ENCODE results near the gene CBX4.
A peak's percentile ranks its signal among the peaks of the same experiment; 100 is the strongest.

CBX4 gene

DNA sequence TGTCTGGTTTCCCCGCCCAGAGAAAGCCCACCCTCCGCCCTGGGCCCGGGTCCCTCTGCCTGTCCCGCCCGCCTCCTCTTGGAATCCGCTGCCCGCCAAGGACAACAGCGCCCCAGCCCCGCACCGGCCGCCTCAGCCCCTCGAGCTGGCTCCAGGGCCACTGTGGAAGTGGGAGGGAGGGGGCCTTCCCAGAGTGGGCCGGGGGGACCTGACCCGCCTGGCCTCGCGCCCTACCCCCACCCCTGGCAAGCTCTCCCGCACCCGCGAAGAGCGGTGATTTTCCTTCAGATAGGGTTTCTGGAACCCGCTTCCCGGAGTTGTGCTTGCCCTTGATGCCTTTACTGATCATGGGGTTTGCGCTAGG lies 40.1 kb downstream of the CBX4 start:
- DNase-seq: no peak

GRCh38 chr17:79798299-79799173 lies 40.7 kb downstream of the CBX4 start:
- no peak for DNase-seq

DNA sequence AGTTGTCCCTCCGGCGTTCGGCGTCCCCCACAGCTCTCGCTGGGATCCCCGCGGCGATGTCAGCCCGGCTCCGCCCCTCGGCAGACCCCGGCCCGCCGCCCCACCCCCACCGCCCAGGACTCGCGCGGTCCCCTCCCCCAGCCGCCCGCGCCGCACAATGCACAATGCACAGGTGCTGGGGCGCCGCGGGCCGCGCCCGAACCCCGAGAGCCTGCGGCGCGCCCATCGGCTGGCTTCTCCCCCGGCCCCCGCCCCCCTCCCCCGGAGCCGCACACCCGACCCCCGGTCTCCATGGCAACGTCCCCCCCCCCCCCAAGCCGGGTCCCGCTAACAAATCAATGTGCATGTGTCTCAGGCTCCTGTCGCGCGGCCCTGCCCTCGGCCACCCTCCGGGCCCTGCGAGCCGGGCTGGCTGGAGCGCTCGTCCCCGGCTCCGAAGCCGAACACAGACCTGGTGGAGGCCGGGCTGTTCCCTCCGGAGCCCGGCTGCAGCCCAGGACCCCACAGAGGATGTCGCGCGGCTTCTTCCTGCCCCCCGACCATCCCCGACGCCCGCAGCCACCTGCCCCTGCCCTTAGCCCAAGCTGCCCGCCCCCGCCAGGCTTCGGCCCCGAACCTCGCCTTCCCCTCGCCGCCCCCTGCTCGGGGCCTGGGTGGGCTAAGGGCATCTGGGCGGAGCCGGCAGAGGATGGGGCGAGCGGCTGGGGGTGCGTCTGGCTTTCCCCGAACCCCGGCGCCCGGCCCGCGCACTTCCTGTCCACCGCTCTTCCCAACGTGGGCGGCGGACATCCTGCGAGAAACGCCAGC lies 41.5 kb downstream of the CBX4 start:
- no peak for DNase-seq

- peak; percentile 96 to 99 (median 97) for DNase-seq
These were observed 42.3 kb downstream of the CBX4 start, which contains the start of gene CBX8 for GRCh38 chr17:79796763-79797491. Gene CBX8 (minus strand): TSS chr17:79797077. CDS start chr17:79796998, 79 bp downstream.

- no peak for DNase-seq
These were observed 42.8 kb downstream of the CBX4 start for GRCh38 chr17:79796444-79796762.

DNA sequence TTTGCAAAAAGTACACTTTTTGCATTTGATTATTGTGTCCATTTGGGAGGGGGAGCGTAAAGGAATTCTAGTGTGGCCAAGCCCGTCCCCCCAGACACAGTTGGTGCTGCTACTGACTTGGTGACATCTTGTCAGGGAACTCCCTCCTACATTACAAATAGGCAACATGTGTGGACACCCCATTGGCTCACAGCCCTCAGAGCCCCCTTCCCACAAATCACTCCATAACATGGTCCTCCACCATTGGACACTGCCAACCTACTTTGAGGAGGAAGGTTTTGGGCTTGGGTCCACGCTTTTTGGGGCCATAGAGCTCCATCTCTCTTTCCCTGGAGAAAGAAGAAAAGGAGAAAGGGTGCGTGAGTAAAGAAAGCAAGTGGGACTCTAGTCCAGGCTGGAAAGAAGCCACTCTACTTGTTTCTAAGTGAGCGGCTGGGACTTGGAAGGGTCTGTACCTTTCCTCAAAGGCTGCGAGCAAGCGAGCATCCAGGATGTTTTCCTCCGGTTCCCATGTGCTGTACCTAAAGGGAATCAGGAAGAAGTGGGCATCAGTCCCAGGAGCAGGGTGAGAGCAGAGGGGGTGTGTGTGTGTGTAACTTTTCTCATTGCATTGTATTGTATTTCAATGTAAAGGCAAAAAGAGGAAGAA lies 43.3 kb downstream of the CBX4 start:
- DNase-seq: no peak

DNA sequence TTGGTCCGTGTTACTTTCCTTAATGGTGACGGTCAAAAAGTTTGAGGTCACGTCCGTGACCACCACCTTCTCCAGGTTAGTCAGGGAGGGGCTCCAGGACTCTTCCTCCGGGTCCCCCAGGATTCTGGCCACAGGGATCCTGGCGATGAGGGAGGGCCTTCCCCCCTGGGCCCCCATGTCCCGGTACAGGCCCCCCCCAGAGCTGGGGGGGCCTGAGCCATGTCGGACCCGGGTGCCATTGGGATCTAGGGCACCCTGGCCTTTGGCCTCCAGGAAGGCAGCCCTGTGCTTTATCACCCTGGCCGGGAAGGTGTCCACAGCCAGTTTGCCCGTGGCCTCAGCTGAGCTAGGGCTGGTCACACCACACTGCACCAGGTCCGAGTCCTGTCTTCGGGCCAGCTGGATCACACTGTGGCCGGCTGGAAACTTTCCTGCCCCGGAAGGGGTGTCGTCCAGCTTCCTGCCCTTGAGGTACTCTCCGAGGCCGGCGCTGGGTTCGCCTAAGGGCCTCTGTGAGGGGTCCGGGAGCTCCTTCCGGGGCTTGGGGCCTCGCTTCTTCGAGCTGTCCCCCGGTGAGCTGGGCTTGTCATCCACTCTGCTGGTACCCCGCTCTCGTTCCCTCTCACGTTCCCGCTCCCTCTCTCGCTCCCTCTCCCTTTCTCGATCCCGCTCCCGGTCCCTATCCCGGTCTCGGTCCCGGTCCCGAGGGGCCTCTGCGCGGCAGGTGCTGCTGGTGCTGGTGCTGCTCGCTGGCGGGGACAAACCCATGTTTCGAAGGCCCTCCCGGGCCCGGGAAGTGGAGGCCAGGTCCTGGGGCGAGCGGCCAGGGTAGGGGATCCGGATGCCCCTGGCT lies 44.4 kb downstream of the CBX4 start:
- no peak for DNase-seq

DNA sequence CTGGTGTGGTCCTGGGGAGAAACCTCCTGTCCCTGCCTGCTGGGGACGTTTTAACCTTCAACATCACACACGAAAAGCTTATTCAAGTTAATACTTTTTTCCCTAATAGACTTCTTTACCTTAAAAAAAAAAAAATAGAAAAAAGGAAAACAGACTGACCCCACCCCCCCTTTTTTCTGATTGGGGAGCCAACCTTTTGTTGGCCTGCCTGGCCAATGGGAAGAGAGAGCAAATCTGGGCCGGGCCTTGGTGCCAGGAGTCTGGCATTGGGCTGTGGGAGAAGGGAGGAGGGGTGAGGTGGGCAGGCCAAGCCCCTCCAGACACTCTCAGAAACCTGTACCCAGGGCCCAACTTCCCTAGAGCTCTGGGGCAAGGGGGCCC lies 45.3 kb downstream of the CBX4 start:
- DNase-seq: no peak

- no peak for DNase-seq
These were observed 46.0 kb downstream of the CBX4 start for GRCh38 chr17:79792984-79793923.

DNA sequence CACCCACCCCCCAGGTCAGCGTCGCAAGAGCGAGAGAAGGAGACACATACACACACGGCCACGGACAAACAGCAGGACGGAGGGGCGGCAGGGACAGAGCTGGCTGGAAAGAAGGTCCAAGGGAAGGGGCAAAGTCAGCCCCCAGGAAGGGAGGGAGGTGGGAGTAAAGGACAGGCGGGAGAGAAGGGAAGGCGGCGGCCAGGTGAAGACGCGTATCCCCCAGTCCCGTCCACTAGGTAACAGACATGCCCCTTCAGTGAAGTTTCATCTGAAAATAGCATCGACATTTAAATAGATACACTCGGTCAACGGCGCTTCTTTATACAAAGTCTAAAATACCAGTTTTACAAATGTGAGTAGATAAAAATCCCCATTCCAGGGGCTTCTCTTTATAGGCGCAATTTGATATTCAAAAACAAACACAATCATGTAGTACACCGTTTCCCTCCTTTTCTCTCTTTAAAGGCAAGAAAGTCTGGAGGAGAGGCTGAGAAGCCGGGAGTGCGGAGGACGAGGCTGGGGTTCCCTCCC lies 46.8 kb downstream of the CBX4 start:
- DNase-seq: no peak

- DNase-seq: no peak
These were observed 47.5 kb downstream of the CBX4 start for GRCh38 chr17:79791735-79792161.

DNA sequence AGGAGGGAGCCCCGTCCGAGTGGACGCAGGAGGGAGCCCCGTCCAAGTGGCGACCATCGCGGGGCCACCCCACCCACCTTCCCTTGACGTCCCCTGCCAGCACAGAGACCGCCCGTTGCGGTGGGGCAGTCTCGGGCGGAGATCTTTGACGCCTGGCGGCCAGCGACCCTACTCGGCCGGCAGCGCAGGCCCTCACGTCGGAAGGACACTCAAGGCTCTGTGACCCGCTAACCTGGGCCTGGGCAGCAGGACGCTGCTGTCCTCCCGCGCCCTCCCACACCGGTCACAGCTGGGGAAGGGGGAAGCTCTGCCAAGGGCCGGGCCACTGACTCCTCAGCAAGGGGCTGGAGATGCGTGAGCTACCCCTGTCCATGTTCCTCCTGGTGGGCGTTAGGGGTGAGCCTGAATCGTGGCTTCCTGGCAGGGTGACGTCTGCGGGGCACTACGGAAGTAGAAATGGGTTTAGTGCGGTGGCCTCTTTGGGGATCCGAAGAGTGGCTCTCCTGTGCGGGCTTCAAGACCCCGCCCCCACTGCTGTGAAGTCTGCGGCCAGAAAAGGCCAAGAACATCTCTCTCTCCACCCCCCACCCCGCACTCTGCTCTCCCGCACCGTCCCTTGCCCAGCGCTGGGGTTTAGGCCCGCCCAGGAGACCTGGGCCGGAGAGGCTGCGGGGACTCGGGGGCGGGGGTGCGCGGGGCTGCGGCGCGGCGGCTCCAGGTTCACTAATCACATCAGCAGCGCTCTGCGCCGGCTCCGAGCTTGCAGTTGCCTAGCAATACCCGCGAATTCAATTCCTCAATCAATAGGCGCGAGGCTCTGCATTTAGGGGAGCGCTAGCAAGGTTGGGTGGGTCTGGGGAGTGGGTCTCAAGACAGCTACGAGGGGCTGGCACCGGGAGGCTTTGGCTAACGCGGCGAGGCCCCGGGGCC lies 48.2 kb downstream of the CBX4 start:
- DNase-seq: no peak

- DNase-seq: no peak
These were observed 49.1 kb downstream of the CBX4 start for GRCh38 chr17:79789943-79790804.

- DNase-seq: no peak
These were observed 50.0 kb downstream of the CBX4 start for GRCh38 chr17:79788989-79789942.

DNA sequence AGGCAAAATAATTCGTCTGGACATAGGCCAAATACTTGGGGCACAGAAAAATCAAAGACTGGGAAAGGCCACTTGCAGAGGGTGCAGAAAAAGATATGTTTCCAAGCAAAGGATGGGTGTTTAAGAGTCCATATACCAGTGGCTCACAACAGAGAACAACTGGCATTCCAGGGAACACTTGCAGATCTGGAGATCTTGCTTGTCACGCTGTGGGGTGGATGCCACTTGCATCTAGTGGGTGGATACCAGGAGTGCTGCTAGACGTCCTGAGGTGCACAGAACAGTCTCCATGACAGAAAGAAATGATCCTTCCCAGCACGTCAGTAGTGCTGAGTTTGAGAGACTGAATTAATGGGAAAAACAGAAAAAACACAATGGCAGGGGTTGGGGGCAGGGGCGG lies 50.8 kb downstream of the CBX4 start:
- no peak for DNase-seq

DNA sequence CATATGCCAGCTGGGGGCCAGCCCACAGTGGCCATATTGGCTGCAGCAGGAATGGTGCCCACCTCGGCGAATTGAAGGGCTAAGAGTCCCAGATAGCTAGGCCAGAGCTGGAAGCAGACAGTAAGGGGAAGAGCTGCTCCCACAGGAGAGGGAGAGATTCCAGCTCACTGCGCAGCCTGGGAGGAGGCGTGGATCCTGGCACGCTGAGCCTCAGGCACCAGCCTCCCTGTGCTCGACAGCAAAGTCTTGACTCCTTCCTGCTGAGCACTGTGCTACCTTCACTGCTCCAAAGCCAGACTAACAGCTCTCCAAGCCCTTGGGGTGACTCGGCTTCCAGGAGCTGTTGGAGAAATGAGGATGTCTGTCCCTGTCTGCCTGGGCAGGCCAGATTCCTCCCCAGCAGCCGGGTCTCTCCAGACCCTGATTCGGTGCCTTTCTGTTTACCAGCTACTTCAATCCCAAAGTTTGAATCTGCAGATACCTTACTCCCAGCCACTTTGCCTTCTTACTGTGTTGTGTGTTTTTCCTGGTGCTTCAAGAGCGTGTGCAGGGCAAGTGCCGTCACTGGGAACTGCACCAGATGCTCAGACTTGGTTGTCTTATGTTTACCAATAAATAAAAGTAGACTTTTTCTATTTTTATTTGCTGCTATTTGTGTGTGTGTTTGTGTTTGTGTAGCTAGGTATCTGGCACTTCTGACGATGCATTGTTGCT lies 52.2 kb downstream of the CBX4 start:
- no peak for DNase-seq
